GM21619 (cell line): Measurements from ENCODE around the gene ISG15.
"Not testable (repeated sequence)": the region's sequence is repeated elsewhere in the genome, so short reads cannot be mapped to it uniquely, and the experiment has no call there.

Experiments
- ATAC-seq: cut with Tn5 transposase; IDR thresholded peaks from one replicate; pipeline ENCODE4 v1.9.1; 2021; ENCODE audit not compliant: unreplicated experiment

ISG15 gene

DNA sequence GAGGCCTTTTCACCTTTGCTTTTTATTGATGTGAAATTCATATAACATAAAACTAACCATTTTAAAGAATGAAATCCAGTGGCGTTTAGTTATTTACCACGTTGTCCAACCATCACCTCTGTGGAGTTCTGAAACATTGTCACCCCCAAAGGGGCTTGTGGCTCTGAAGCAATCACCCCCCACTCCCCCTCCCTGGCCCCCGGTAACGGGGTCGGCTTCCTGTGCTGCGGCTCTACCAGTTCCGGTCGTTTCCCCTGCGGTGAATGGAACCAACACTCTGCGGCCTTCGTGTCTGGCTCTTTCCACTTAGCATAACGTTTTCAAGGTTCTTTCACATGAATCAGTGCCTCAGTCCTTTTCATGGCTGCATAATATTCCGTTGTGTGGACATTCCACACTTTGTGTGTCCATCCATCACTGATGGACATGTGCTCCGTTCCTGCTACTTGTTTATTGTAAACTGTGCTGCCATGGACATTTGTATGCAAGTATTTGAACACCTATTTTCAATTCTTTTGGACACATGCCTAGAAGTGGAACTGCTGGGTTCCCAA is 1.8 kb upstream of the ISG15 start:
- ATAC-seq, result no peak

DNA sequence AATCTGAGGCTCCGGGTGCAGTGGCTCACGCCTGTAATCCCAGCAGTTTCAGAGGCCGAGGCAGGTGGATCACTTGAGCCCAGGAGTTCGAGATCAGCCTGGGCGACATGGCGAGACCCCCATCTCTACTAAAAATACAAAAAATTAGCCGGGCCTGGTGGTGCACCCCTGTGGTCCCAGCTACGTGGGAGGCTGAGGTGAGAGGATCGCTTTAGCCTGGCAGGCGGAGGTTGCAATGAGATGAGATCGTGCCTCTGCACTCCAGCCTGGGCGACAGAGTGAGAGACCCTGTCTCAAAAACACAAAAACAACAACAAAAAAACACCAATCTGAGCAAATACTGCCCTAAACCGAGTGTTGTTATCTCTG is 577 bp upstream of the ISG15 start:
- not testable (repeated sequence) for ATAC-seq

DNA sequence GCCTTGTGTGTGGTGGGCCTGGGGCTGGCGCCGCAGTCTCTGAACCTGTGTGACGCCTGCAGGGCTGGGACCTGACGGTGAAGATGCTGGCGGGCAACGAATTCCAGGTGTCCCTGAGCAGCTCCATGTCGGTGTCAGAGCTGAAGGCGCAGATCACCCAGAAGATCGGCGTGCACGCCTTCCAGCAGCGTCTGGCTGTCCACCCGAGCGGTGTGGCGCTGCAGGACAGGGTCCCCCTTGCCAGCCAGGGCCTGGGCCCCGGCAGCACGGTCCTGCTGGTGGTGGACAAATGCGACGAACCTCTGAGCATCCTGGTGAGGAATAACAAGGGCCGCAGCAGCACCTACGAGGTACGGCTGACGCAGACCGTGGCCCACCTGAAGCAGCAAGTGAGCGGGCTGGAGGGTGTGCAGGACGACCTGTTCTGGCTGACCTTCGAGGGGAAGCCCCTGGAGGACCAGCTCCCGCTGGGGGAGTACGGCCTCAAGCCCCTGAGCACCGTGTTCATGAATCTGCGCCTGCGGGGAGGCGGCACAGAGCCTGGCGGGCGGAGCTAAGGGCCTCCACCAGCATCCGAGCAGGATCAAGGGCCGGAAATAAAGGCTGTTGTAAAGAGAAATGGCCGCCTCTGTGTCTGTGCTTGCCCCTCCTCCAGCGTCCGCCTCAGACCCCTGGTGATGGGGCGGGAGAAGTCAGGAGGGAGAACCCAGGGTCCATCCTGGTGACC is 788 bp downstream of the ISG15 start:
- ATAC-seq, result no peak

DNA sequence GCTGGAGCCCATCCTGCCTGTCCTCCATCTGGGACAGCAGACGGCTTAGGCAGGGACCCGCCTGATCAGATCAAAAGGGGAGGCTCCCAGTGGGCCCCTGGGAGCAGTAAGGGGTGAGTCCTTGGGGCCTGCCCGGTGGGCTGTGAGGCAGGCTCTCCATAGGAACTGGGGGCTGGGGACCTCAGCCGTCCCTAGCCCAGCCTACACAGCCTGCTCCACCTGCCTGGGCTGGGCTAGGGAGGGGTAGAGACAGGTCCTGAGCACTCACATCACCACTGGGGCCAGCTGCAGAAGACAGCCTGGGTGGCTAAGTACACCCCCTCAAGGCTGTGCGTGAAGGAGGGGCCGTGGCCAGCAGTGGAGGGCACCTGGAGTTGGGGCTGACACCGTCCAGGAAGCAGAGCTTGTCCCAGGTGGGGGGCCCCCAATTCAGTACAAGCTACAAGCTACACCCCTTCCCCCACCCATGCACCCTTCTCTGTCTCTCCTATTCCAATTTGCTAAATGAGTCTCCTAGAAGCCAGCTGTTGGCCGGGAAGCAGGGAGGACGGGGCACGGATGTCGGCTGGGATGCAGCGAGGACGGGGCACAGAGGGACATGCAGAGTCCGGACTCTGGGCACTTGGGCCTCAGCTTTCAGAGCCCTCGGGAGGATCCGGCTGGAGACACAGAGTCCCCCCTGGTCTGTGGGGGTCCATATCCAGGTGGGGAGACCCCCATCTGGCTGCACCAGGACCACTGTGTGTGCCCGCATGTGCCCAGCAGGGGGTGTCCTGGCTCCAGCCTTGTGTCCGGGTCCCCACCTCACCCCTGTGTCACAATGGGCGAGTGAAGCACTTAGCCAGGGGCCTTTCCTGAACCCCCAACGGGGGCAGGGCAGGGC is 1.7 kb downstream of the ISG15 start:
- no peak for ATAC-seq

DNA sequence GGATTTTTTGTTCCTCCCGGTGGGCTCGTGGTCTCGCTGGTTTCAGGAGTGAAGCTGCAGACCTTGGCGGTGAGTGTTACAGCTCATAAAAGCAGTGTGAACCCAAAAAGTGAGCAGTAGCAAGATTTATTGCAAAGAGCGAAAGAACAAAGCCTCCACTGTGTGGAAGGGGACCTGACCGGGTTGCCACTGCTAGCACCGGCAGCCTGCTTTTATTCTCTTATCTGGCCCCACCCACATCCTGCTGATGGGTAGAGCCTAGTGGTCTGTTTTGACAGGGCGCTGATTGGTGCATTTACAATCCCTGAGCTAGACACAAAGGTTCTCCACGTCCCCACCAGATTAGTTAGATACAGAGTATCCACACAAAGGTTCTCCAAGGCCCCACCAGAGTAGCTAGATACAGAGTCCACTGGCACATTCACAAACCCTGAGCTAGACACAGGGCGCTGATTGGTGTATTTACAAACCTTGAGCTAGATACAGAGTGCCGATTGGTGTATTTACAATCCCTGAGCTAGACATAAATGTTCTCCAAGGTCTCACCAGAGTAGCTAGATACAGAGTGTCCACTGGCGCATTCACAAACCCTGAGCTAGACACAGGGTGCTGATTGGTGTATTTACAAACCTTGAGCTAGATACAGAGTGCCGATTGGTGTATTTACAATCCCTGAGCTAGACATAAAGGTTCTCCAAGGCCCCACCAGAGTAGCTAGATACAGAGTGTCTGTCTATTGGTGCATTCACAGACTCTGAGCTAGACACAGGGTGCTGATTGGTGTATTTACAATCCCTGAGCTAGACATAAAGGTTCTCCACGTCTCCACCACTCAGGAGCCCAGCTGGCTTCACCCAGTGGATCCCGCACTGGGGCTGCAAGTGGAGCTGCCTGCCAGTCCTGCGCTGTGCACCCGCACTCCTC is 4.4 kb downstream of the ISG15 start:
- not testable (repeated sequence) for ATAC-seq

DNA sequence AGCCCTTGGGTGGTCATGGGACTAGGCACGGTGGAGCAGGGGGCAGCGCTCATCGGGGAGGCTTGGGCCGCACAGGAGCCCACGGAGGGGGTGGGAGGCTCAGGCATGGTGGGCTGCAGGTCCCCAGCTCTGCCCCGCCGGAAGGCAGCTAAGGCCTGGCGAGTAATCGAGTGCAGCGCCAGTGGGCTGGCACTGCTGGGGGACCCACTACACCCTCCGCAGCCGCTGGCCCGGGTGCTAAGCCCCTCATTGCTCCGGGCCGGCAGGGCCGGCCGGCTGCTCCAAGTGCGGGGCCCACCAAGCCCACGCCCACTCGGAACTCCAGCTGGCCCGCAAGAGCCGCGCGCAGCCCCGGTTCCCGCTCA is 5.0 kb downstream of the ISG15 start:
- ATAC-seq, result not testable (repeated sequence)

DNA sequence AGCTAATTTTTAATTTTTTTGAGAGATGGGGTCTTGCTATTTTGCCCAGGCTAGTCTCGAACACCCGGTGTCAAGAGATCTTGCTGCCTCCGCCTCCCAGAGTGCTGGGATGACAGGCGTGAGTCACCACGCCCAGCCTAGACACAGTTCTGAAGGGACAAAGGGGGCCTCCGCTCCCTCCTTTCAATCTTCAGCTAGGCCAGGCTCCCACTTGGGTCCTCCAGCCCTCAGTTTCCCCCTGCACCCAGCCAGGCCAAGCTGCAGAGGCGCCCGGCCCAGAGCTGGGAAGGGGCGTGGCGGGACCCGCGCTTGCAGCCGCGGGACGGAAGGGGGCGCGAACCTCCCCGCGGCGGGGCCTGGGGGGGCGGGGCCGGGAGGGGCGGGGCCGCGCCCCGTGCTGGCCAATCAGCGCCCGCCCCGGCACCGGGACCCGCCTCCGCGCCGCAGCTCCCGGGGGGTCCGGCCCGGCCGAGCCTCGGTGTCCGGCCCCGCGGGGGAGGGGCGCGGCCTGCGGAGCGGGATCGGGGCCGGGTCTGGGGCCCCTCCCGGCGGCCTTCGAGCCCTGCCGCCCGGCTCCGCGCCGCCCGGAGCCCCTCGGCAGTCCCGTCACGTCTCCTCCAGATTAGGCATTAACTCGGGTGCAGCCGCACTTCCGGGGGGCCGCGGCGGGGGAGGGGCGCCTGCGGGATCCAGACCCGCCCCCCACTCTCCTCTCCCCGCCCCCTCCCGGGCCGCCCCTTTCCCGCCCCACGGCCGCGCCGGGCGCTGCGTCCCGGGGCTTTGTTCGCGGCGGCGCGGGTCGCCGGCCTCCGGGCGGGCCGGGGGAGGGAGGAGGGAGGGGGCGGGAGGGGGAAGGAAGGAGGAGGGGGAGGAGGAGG is 6.1 kb downstream of the ISG15 start:
- ATAC-seq, result peak; percentile 50

DNA sequence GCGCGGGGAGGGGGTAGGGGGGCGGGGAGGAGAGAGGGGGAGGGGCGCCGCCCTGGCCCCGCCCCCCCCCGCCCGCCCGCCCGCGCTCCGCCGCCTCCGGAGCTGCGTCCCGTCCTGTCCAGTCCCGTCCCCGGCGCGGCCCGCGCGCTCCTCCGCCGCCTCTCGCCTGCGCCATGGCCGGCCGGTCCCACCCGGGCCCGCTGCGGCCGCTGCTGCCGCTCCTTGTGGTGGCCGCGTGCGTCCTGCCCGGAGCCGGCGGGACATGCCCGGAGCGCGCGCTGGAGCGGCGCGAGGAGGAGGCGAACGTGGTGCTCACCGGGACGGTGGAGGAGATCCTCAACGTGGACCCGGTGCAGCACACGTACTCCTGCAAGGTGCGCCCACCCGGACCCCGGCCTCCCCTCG is 6.7 kb downstream of the ISG15 start, which contains the start of gene AGRN:
Gene AGRN (plus strand): TSS at position 121 of the 405 bp plus-strand sequence. CDS start 53 bp downstream, at position 174.
- ATAC-seq, result peak; percentile 31

DNA sequence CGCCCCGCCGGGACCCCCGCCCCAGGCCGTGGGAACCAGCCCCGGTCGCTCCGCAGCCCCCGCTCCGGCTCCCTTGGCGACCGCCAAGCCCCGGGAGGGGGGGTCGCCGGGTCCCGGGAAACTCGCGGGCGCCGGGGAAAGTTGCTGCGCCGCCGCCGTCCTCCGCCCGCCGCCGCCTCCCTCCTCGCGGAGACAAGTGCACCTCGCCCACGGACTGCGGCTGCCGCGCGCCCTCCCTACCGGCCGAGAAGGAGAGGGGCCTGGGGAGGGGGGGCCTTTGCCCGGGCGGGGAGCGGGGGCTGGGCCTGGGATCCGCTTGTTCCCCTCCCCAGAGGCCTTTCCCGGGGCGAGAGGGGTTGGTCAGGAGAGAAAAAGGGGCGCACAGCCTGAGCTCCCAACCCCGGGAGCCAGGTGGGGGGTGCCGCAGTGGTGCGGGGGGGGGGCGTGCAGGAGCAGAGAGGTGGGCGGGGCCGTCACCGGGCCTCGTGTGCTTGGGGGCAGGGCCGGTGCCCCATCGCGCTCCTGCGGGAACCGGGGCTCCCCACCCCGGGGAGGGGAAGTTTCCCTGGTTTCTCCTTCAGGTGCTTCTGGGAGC is 7.2 kb downstream of the ISG15 start:
- ATAC-seq, result peak; percentile 15

DNA sequence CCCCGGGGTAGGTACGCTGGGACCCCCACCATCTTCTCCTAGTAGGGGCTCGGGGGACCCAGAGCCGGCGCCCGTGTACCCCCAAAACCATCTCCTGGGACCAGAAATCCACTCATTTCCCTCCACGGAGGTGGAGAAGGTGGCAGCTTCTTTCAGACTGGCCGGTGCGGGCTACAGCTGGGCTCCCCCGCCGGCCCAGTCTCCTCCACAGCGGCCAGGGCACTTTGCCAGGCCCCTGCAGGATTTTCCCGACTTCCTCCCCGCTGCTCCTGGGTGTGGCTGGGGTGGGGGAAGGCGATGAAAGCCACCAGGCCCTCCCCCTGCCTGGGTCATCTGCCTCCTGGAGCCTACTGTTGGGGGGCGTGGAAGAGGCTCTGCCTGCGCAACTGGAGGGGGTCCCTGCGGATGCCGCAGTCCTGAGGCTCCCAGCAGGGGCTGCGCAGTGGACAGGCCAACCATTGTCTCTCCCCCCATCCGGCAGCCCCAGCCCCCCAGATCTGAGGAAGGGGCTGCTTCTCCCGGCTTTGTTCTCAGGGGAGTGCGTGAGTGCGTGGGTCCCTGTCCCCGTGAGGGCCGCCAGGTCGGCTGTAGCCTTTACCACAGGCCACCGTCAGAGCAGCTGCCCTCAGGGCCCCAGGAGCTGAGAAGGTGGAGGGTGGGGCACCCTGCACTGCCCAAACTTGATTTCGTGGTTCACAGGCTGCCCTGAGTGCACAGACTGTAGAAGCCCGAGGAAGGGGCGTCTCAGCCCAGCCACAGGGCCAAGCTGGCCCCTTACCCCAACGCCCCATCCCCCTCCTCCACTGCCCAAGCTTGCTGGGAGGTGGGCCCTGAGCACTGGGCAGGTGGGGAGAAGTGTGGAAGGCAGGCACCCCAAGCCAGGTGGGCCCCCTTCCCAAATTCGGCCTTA is 8.0 kb downstream of the ISG15 start:
- no peak for ATAC-seq

DNA sequence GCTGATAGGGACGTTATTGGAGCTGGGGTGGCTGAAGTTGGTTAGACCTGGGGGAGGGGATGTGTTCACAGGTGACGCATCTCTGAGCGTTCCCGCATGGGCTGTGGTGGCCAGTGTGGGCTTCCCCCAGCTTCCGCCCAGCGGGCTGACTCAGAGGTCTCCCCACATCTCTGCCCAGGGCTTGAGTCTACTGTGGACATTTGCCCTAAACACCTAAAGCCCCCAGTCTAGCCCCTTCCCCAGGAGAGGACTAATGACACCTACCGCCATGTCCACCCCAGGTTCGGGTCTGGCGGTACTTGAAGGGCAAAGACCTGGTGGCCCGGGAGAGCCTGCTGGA is 8.6 kb downstream of the ISG15 start:
- no peak for ATAC-seq

DNA sequence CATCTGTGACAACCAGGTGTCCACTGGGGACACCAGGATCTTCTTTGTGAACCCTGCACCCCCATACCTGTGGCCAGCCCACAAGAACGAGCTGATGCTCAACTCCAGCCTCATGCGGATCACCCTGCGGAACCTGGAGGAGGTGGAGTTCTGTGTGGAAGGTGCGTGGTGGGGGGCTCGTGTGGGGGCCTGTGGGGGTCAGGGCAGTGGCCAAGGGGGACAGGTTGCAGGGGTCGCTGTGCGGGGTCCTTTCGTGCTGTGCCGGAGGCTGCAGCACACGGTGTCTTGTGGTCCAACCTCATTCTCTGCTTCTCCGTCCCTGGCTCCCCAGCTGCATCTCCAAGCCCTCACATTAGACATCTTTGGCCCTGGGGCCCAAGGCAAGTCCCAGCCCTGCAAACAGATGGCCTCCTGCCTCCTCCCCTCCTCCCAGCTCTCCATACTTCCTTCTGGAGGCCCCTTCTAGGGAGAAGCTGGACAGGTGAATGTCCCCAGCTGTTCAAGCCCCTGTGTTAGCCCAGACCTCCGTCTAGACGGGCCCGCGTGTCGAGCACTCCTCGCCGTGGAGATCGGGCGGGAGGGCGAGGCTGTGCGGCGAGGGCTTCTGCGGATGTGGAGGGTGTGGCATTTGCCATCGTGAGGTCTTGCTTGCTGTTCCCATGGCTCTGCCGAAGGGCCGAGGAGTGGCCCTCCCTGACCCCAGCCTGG is 9.2 kb downstream of the ISG15 start:
- ATAC-seq, result no peak

DNA sequence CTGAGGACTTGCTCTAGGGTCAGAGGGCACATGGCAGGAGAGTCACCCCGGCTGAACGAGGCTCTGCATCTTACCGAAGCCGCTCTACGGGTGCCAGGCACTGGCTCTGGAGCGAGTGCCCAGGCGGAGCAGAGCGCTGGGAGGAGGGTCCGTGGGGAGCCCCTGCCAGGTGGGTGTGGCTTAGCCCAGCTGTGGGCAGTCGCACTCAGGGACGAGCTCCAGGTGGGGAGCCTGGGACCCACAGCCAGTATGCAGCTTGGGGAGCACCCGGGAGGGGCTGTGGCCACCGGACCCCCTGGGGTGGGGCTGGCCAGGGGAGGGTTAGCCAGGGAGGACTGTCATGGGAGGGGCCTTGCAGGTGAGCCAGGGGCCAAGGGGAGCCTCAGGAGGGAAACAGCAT is 10.4 kb downstream of the ISG15 start:
- no peak for ATAC-seq

DNA sequence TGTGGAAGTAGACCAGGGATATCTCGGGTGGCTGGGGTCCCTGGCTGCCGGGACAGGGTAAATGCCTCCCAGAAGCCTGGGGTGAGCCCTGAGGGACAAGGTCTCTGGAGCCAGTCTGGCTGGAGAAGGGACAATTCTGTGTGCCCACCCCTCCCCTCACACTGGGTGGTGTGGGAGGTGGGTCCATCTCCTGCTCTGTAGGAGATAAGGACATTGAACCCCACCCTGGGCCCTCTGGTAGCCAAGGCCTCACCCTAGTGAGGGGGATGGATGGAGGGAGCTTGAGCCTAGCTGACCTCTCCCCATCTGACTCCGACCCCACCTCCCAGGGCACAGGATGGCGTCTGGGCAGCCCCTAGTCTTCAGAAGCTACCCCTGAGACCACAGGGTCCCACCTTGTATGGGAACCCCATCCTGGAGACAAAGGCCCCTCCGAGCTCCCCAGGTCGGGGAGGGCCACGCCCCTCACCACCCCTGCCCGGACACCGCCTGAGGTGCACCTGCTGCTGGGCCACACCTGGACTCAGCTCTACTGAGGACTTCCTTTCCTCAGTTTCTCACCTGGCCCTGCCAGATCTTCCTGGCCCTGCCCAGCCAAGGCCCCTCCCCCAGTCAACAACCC is 11.0 kb downstream of the ISG15 start:
- ATAC-seq, result no peak

DNA sequence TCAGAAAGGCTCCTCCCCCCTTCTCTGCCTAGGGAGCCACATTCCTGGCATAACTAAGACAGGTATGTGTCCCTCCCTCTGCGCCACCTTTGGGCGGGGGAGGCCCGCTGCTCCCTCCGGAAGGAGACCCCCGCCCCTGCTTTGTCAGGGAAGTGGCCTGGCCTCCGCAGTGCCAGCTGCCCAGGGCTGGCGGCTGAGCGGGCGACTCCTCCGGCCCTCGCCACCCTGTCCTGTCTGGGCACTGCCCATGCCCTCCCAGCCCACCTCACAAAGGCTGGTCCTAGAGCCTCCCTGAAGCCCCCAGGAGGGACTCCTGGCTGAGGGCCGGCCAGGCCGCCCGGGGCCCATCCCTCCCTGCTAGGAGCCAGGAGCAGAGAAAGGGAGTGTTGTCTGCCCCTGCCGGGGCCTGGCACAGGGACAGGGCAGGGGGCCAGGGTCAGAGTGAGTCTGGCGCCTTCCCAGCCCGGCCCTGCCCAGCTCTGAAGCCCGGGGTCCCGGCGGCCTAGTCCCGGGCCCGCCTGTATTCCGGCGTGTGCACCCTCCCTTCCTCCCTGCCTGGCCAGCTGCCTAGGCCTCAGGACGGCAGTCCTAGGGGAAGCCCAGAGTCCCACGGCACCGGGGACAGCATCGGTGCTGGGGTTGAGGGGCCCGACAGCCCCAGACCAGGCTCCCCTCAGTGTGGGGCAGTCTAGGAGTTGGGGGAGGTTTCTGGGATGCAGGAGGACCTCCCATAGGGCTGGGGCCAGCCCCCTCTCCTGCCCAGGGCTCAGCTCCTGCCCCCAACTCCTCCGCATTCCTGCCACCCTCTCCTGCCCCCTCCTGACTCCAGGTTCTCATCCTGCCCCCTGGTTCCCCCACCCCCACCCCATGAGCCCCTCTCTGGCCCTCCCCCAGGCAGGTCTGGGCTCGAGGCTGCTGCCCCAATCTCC is 11.7 kb downstream of the ISG15 start:
- ATAC-seq, result no peak

DNA sequence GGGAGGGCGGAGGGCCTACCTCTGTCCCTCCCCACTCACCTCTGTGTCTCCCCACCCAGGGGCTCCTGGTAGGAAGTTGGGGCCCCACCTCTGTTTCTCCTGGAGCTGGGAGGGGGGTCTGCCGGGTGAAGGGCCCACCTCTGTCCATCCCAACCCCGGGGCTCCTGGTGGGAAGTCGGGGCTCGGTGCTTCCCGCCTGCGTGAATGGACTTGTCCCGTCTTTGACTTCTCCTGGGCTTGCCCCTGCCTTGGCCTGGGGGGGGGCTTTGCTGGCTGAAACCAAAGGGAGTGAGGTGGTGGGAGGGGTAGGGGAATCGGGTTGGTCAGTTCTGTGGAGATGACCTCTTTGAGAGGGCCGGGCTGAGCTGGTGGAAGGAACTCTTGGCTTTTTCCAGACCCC is 12.4 kb downstream of the ISG15 start:
- ATAC-seq, result no peak
